Measurements from ENCODE around the gene NMRAL1. TPM values are rescaled to one million over a fixed set of nuclear protein-coding genes. Genes with fewer than 3 reads are reported as not detected.

NMRAL1 gene
- 0.79 and 2.2 TPM in 2 replicates for total RNA-seq (2014; rRNA removed; shearing (Covaris generic))

GRCh38 chr16:4474192-4474961 lies at the start of gene NMRAL1:
TSS of gene NMRAL1 (minus strand) at chr16:4474625. CDS start at chr16:4474132, 493 bp downstream.
- Histone ChIP-seq H3K27ac (no peak within 1 kb of the TSS), H3K4me3 (no peak within 1 kb of the TSS), H3K36me3 (no peaks in the 10 kb centered on the region), H3K9me3 (replicated peaks) (no peaks in the 10 kb centered on the region), H3K27me3 (no peaks in the 10 kb centered on the region), H3K4me1 (no peaks in the 10 kb centered on the region; the same call in 1 of the 2 replicates)
- no peak for DNase-seq

- no peaks in the 10 kb centered on the region for H3K9me3 ChIP-seq (replicated peaks)
- H3K4me1 ChIP-seq, result peaks cover 29% of the 10 kb centered on the region
- no peak overlapping the region for H3K4me3 ChIP-seq
- H3K27ac ChIP-seq, result peak overlapping the region; percentile 74
- no peak for DNase-seq
- no peaks in the 10 kb centered on the region for H3K27me3 ChIP-seq
- no peaks in the 10 kb centered on the region for H3K36me3 ChIP-seq
Observed at GRCh38 chr16:4523686-4524085, 49.3 kb upstream of the NMRAL1 start.

- H3K9me3 ChIP-seq (replicated peaks), result no peaks in the 10 kb centered on the region
- no peaks in the 10 kb centered on the region for H3K36me3 ChIP-seq
- DNase-seq, result peak; percentile 89 to 92
- H3K4me3 ChIP-seq, result no peak overlapping the region
- no peaks in the 10 kb centered on the region for H3K27me3 ChIP-seq
- H3K27ac ChIP-seq, result peak overlapping the region; percentile 74
- peaks cover 24% of the 10 kb centered on the region for H3K4me1 ChIP-seq
Observed at GRCh38 chr16:4522051-4522581, 47.7 kb upstream of the NMRAL1 start.

DNA sequence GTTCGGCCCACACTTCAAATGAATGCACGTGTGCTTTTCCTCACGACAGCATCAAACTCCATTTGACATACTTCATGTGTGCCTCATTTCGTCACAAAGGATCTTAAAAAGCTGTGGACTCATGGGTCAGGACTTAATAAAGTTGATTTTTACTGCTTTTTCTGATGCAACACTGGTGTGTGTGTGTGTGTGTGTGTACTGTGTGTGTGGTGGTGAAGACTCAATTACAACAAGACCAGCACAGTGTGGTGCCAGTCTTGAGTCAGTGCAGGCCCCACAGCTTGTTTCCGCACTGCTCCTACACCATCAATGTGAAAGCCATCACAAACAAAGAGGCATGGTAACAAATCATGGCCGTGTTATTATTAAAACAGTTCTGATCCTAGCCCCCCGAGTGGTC lies 46.5 kb upstream of the NMRAL1 start:
- Histone ChIP-seq H3K27ac (no peak overlapping the region), H3K4me3 (no peak overlapping the region), H3K9me3 (replicated peaks) (no peaks in the 10 kb centered on the region), H3K4me1 (peaks cover 24% of the 10 kb centered on the region), H3K36me3 (no peaks in the 10 kb centered on the region), H3K27me3 (no peaks in the 10 kb centered on the region)
- DNase-seq, result no peak

DNA sequence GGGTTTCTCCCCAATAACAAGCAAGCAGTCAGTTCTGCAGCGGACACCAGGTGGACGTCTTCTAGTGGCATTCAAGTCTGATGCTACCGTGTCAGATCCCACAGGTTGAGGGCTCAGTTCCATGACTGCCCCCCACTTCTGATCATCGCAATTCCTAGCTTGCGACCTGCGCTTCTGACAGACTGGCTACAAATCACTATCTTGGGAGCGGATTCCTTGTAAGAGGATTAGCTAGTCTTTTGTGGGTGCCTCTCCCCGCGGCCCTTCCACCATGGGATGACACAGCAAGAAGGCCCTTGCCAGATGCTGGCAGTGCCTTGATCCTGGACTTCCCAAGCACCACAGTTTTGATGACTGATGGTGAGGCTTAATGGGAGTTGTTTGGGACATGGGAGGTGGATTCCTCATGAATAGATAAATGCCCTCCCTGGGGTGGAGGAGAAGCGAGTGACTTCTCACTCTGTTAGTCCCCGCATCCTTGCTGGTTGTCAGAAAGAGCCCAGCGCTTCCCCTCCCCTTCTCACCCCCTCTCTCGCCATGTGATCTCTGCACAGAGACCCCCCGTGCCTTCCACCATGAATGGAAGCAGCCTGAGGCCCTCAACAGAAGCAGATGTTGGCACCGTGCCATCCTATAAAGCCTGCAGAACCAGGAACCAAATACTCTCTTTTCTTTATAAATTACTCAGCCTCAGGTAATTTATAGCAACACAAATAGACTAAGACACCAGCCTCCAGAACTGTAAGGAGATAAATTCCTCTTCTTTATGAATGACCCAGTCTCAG lies 45.0 kb upstream of the NMRAL1 start:
- H3K36me3 ChIP-seq, result no peaks in the 10 kb centered on the region
- H3K4me3 ChIP-seq, result no peak overlapping the region
- peaks cover 24% of the 10 kb centered on the region for H3K4me1 ChIP-seq
- no peaks in the 10 kb centered on the region for H3K9me3 ChIP-seq (replicated peaks)
- H3K27me3 ChIP-seq, result no peaks in the 10 kb centered on the region
- no peak overlapping the region for H3K27ac ChIP-seq
- no peak for DNase-seq

DNA sequence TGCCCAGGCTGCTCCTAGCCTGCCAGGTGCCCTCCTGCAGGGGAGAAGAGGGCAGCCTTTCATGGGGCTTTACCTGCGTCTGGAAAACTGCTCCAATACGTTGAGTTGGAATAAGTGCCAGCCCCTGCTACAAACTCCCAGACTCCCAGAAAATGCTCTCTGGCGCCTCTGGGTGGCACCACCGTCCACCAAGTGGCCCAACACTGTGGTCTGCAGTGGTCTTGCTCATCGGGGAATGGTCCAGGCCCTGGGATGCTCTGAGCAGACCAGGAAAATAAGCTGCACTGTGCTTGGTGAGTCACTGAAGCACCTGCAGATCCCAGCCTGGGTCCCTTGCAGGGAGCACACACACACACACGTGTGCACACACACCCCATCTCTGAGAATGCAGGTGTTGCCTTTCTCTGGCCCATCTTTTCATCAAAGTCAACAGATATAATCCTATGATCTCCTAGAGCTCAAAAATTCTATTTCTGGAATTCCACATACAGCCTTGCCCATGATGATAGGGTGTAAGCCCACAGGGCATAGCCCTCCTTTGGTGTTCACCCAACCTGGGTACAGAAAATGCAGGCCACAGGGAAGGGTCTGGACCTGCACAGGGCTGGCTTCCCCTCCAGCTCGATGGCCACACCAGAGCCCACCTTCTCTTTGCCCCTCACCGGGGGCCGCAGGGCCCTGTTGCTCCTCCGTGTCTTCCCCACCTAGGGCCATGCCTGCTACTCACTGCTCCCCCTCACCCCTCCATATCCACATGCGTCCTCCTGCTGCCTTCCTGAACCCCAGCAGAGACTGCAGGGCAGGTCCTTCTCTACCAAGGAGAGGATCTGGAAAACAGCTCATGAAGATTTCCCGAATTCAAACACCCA lies 43.6 kb upstream of the NMRAL1 start:
- DNase-seq, result peak; percentile 61 to 71
- Histone ChIP-seq H3K4me3 (no peak overlapping the region), H3K4me1 (peaks cover 15% of the 10 kb centered on the region), H3K9me3 (replicated peaks) (no peaks in the 10 kb centered on the region), H3K27ac (no peak overlapping the region), H3K36me3 (no peaks in the 10 kb centered on the region), H3K27me3 (no peaks in the 10 kb centered on the region)

DNA sequence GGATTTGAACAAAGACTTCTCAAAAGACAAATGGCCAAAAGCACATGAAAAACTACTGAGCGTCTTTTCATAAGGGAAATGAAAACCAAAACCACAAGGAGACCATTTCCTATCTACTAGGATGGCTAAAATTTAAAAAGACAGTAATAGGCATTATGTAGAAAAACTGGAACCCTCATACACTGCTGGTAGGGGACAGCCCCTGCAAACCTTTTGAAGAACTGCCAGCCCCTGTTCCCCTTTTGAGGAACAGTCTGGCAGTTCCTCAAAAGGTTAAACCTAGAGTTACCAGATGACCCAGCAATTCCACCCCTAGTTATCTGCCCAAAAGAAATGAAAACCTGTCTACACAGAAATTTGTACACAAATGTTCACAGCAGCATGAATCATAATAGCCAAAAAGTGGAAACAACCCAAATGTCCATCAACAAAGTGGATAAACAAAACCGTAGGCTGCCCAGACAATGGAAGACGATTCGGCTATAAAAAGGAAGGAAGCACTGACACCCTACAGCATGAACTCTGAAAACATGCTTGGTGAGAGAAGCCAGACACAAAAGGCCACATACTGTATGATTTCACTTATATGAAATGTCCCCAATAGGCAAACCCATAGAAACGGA lies 41.3 kb upstream of the NMRAL1 start:
- no peak overlapping the region for H3K4me3 ChIP-seq
- H3K9me3 ChIP-seq (replicated peaks), result no peaks in the 10 kb centered on the region
- no peak for DNase-seq
- H3K27ac ChIP-seq, result no peak overlapping the region
- H3K4me1 ChIP-seq, result no peaks in the 10 kb centered on the region
- H3K36me3 ChIP-seq, result peaks cover 7% of the 10 kb centered on the region; the same call in 1 of the 2 replicates
- H3K27me3 ChIP-seq, result no peaks in the 10 kb centered on the region

DNA sequence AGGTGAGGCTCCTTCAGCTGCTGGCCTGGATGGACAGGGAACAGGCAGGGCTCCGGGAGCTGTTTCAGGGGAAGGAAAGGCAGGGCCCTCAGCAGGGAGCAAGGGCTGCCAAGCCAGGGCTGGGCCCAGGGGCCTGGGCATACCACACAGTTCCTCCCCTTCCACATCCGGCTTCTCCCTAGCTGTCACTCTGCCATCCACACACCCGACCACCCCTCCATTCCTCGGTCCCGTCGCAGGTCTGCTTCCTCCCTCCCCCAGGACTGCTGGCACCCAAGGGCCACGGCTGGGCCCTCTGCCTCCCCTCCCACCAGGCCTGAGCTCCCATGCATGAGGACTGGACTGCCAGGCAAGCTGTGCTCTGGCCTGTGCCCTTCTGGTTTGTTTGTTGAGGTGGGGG lies 40.2 kb upstream of the NMRAL1 start:
- Histone ChIP-seq H3K27ac (no peak overlapping the region), H3K27me3 (no peaks in the 10 kb centered on the region), H3K4me3 (no peak overlapping the region), H3K9me3 (replicated peaks) (no peaks in the 10 kb centered on the region), H3K36me3 (peaks cover 7% of the 10 kb centered on the region; the same call in 1 of the 2 replicates), H3K4me1 (no peaks in the 10 kb centered on the region)
- no peak for DNase-seq

GRCh38 chr16:4513881-4514280 lies 39.5 kb upstream of the NMRAL1 start:
- H3K4me1 ChIP-seq, result no peaks in the 10 kb centered on the region
- H3K27ac ChIP-seq, result no peak overlapping the region
- H3K9me3 ChIP-seq (replicated peaks), result no peaks in the 10 kb centered on the region
- no peak overlapping the region for H3K4me3 ChIP-seq
- H3K27me3 ChIP-seq, result no peaks in the 10 kb centered on the region
- peaks cover 10% of the 10 kb centered on the region; the same call in 1 of the 2 replicates for H3K36me3 ChIP-seq
- DNase-seq, result no peak

GRCh38 chr16:4513086-4513860 lies 38.8 kb upstream of the NMRAL1 start:
- no peak for DNase-seq
- H3K36me3 ChIP-seq, result peaks cover 12% of the 10 kb centered on the region
- no peaks in the 10 kb centered on the region for H3K4me1 ChIP-seq
- no peaks in the 10 kb centered on the region for H3K27me3 ChIP-seq
- H3K27ac ChIP-seq, result no peak overlapping the region
- H3K9me3 ChIP-seq (replicated peaks), result no peaks in the 10 kb centered on the region
- H3K4me3 ChIP-seq, result no peak overlapping the region

DNA sequence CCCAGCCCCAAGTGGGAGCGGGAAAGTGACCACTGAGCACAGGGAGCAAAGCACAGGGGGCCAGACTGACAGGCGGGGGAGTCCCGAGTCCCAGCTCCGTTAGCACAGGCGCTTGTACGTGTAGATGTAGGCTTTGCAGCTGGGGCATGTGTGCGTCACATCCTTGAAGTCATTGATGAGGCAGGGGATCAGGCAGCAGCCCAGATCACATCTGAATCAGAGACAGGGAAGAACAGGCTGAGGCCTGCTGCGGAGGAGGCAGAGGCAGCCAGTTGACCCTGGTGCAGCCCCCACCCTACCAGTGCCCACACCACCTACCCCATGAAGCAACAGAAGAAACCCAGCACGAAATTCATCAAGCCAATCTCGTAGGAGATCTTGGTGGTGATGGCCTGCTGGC lies 38.0 kb upstream of the NMRAL1 start:
- Histone ChIP-seq H3K4me1 (no peaks in the 10 kb centered on the region), H3K27me3 (no peaks in the 10 kb centered on the region), H3K9me3 (replicated peaks) (no peaks in the 10 kb centered on the region), H3K27ac (no peak overlapping the region), H3K36me3 (peaks cover 17% of the 10 kb centered on the region), H3K4me3 (no peak overlapping the region)
- DNase-seq, result no peak

DNA sequence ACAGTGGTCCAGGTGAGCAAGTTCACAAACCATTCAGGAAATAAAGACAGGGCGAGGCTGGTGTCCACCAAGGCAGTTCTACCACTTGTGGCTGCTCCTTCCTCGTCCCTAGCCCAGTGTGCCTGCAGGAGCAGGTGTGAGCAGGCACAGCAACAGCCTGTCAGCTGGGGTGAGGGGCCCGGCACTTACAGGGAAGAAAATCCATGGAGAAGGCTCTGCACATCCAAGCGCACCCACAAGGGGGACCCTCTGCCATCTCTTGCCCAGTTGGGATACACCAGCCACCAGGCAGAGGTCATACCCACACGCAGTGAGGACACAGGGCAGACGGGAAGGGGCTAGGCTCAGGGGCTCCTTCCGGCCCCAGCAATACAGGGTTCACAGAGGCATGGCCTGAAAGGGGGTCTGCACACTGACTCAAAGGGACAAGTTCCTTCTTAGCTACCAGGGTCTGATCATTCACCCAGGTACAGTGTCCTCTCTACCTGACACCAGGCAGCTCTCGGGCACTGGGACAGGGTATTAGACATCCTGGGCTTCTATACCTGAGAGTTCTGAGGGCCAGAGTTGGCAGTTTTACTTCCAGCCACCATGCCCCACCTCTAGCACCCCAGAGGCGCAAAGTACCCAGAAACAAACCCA lies 37.1 kb upstream of the NMRAL1 start:
- Histone ChIP-seq H3K9me3 (replicated peaks) (no peaks in the 10 kb centered on the region), H3K27ac (no peak overlapping the region), H3K27me3 (no peaks in the 10 kb centered on the region), H3K36me3 (peaks cover 17% of the 10 kb centered on the region), H3K4me3 (no peak overlapping the region), H3K4me1 (no peaks in the 10 kb centered on the region)
- DNase-seq, result peak; percentile 74 to 81

DNA sequence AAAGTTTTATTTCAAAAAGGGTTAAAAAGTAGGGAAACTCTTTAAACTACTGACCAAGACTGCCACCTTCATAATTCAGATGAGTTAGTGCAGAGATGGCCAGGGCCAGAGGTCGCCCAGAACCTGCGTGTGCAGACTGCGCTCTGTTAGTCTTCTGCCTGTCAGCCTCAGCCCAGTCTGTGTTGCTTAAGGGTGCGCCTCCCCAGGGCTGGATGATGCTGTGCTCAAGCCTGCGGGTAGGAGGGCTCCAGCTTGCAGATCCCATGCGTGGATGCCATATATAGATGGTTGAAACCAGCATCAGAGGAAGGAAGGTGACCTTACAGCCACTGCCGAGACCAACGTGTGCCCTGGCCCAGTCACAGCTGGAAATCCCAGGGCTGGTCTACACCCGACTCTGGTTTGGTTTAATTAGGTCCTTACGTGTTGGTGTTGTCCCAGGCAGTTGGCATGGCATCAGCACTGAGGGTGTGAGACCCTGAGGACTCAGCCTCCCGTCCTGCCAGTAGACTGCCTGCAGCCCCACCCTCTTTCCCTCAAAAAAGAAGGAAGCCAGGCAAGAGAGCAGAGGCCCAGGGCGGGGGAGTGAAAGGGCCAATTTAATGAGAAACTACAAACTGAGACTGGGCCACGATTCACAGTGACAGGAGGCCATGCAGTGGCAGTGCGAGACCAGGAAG lies 36.5 kb upstream of the NMRAL1 start:
- H3K4me3 ChIP-seq, result no peak overlapping the region

More for the DNA sequence above, 36.5 kb upstream of the NMRAL1 start:
- peaks cover 17% of the 10 kb centered on the region for H3K36me3 ChIP-seq
- no peaks in the 10 kb centered on the region for H3K27me3 ChIP-seq
- no peak for DNase-seq
- no peaks in the 10 kb centered on the region for H3K4me1 ChIP-seq
- no peaks in the 10 kb centered on the region for H3K9me3 ChIP-seq (replicated peaks)
- H3K27ac ChIP-seq, result no peak overlapping the region
